Endothelial cell (in vitro differentiated cells): ENCODE measurements around the gene CACNA1B. TPM values are rescaled to one million over a fixed set of nuclear protein-coding genes. Genes with fewer than 3 reads are reported as not detected.
A peak's percentile ranks its signal among the peaks of the same experiment; 100 is the strongest.
"Not testable (repeated sequence)": the region's sequence is repeated elsewhere in the genome, so short reads cannot be mapped to it uniquely, and the experiment has no call there.

Source experiments
- DNase-seq: peaks from one replicate; pipeline ENCODE4 v3.0.0; 2021; ENCODE audit warnings: low spot score
- H3K27ac Mint-ChIP-seq: one replicate; pipeline ENCODE4 v1.8.0; 2021; ENCODE audit warnings: mixed read lengths, inconsistent platforms; ENCODE audit not compliant: unreplicated experiment
- H3K27me3 Mint-ChIP-seq: one replicate; pipeline ENCODE4 v1.8.0; 2021; ENCODE audit warnings: mild to moderate bottlenecking, moderate library complexity, mixed read lengths, inconsistent platforms; ENCODE audit not compliant: unreplicated experiment
- H3K36me3 Mint-ChIP-seq: one replicate; pipeline ENCODE4 v1.8.0; 2021; ENCODE audit warnings: mild to moderate bottlenecking, low read depth, mixed read lengths, inconsistent platforms; ENCODE audit not compliant: unreplicated experiment
- H3K4me1 Mint-ChIP-seq: one replicate; pipeline ENCODE4 v1.8.0; 2021; ENCODE audit warnings: mild to moderate bottlenecking, mixed read lengths, inconsistent platforms; ENCODE audit not compliant: unreplicated experiment
- H3K4me3 Mint-ChIP-seq: one replicate; pipeline ENCODE4 v1.8.0; 2021; ENCODE audit warnings: mild to moderate bottlenecking, mixed read lengths, inconsistent platforms; ENCODE audit not compliant: unreplicated experiment
- H3K9me3 Mint-ChIP-seq: one replicate; pipeline ENCODE4 v1.8.0; 2021; ENCODE audit warnings: mixed read lengths, inconsistent platforms; ENCODE audit not compliant: unreplicated experiment
- total RNA-seq: library from RNA; stranded (reverse); fragmentation: NEBNext Ultra II Directional; extraction: Animal tissue kit (Norgen Biotek cat#: 25700); gene quantifications from one replicate; pipeline ENCODE4 v1.2.1, GENCODE V29; 2021; ENCODE audit not compliant: unreplicated experiment
- TF ChIP-seq, protein P1 (sequence below): fragments of 200-600 bp; sonication (generic); IDR thresholded peaks from one replicate; pipeline ENCODE4 v1.5.0; 2021; ENCODE audit warnings: antibody characterized with exemption; ENCODE audit not compliant: unreplicated experiment

Gene CACNA1B
- total RNA-seq, 1 donor from 2014 or later, result 2.0 TPM

DNA sequence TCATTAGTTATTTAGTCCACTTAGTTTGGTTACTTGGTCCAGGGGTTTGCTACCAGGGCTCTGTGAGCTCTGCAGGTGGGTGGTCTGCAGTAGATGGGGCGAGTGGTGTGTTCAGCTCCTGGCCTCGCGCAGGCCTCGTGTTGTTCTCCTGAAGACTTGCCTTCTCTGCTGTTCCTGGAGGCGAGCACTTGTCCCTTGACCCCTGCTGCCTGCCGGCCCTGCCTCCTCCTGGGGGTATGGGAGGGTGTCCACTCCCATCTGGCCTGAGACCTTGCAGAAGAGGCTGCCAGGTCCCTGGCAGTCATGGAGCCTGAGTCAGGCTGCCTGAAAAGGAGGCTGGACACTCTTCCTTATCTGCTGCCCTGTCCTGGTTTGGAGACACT lies 137.0 kb downstream of the CACNA1B start:
- Mint-ChIP-seq H3K27me3 (peaks cover 11% of the 10 kb centered on the region), H3K4me3 (no peak overlapping the region), H3K9me3 (no peaks in the 10 kb centered on the region), H3K27ac (no peak overlapping the region), H3K36me3 (peaks cover 3% of the 10 kb centered on the region), H3K4me1 (no peaks in the 10 kb centered on the region)
- DNase-seq, result no peak
- TF ChIP-seq, protein P1, sequence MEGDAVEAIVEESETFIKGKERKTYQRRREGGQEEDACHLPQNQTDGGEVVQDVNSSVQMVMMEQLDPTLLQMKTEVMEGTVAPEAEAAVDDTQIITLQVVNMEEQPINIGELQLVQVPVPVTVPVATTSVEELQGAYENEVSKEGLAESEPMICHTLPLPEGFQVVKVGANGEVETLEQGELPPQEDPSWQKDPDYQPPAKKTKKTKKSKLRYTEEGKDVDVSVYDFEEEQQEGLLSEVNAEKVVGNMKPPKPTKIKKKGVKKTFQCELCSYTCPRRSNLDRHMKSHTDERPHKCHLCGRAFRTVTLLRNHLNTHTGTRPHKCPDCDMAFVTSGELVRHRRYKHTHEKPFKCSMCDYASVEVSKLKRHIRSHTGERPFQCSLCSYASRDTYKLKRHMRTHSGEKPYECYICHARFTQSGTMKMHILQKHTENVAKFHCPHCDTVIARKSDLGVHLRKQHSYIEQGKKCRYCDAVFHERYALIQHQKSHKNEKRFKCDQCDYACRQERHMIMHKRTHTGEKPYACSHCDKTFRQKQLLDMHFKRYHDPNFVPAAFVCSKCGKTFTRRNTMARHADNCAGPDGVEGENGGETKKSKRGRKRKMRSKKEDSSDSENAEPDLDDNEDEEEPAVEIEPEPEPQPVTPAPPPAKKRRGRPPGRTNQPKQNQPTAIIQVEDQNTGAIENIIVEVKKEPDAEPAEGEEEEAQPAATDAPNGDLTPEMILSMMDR, result no peak

DNA sequence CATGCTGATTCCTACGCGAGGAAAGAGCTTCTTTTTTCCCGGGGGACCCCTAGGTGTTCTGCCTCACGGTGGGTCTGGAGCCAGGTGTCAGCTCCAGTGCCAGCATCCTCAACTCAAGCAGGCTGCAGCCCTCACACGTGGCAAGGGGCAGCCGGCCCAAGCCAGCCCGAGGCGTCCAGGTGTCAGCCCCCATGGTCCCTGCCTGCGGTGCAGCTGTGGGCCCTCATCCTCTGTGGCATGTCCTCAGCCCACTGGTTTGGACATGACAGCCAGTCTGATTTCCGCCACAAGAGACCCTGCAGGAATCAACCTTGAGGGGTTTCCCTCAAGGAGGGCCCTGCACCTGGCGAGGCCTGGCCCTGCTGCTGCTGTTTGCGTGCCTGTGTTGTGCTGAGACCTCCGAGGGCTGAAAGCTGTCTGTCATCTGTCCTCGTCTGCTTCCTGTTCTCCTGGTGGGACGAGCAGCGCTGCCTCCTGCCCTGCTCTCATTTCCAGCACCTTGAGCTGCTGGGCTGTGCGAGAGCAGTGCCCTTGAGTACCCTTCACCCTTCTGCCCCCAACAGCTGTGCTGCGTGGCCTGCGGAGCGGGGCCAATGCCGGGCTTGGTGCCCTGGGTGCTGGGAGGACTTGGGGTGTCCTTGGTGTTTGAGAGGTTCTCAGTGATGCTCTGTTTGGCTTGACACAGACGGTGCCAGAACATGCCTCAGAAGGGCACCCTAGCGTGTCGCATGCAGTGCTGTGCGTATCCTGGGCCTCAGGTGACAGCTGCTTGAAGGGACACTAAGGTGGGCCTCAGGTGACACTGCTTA lies 137.6 kb downstream of the CACNA1B start:
- DNase-seq, result no peak
- Mint-ChIP-seq H3K27me3 (peaks cover 11% of the 10 kb centered on the region), H3K4me1 (no peaks in the 10 kb centered on the region), H3K9me3 (no peaks in the 10 kb centered on the region), H3K27ac (peak overlapping the region; percentile 30), H3K36me3 (peaks cover 3% of the 10 kb centered on the region), H3K4me3 (no peak overlapping the region)
- TF ChIP-seq, protein P1, result no peak

DNA sequence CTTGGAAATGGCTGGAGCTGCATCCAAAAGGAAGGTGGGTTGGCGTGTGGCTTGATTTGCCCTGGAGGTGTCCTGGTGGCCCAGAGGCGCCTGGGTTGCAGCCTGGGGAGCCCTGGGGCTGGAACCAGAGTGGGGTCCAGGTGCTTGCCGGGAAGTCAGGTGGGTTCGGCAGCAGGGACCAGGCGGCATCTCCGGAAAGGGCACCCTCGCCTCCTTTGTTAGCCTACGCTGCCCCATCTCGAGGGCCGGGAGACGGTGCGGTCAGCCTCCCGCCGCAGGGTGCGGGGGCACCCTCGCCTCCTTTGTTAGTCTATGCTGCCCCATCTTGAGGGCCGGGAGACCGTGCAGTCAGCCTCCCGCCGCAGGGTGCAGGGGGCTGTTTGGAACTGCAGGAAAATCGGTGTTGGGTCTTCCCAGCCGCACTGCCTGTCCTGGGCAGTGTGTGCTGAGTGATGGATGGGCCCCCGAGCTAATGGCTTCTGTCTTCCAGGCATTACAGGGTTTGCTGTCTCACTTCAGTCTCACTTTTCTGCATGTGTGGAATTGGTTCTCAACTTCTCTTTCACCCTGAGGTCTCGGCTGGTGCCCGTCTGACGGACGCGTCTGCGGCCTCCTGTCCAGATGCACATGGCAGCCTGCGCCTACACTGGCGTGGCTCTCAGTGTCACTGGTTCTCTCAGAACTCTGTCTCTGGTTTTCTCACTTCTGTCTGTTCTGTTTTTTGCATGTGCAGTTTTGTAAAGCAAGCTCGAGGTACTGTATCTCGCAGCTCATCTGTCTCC lies 139.0 kb downstream of the CACNA1B start:
- no peak overlapping the region for H3K27ac Mint-ChIP-seq
- no peak overlapping the region for H3K4me3 Mint-ChIP-seq
- peaks cover 3% of the 10 kb centered on the region for H3K36me3 Mint-ChIP-seq
- DNase-seq, result no peak
- TF ChIP-seq, protein P1, result no peak
- peaks cover 12% of the 10 kb centered on the region for H3K27me3 Mint-ChIP-seq
- no peaks in the 10 kb centered on the region for H3K4me1 Mint-ChIP-seq
- H3K9me3 Mint-ChIP-seq, result no peaks in the 10 kb centered on the region

DNA sequence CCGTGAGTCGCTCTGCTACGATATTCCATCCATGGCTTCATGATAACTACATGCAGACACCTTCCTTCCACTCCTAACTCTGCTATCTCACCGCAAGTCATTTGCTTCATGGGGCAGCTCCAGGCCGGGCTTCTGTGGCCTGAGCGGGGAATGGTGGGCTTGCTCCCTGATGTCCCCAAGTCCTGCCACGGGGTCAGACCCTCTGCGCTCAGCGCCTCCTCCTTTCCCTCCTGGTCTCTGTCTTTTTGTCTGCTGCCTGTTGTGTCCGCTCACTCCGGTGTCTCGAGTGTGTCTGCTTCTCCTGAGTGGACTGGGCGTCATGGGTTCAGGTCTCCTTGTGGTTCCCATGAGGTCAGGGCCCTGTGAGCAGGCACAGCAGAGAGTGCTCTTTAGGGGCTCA lies 139.6 kb downstream of the CACNA1B start:
- no peaks in the 10 kb centered on the region for H3K9me3 Mint-ChIP-seq
- H3K36me3 Mint-ChIP-seq, result peaks cover 3% of the 10 kb centered on the region
- TF ChIP-seq, protein P1, result no peak
- no peak overlapping the region for H3K27ac Mint-ChIP-seq
- peaks cover 14% of the 10 kb centered on the region for H3K27me3 Mint-ChIP-seq
- no peaks in the 10 kb centered on the region for H3K4me1 Mint-ChIP-seq
- no peak for DNase-seq
- no peak overlapping the region for H3K4me3 Mint-ChIP-seq

DNA sequence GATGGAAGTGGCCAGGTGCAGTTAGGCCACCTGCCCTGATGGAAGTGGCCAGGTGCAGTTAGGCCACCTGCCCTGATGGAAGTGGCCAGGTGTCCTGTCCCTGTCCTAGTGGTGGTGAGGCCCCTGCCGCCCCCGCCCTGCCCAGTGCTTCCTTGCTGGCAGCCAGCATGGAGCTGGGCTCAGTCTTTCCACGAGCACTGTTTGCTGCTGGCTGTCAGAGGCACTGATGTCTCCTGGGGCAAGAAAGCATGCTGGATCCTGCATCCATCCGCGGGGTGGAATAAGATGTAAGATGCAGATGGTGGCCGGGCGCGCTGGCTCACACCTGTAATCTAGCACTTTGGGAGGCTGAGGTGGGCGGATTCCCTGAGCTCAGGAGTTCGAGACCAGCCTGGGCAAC lies 141.9 kb downstream of the CACNA1B start:
- H3K4me3 Mint-ChIP-seq, H3K4me1 Mint-ChIP-seq, DNase-seq, H3K36me3 Mint-ChIP-seq, H3K27ac Mint-ChIP-seq, H3K9me3 Mint-ChIP-seq: not testable (repeated sequence)
- peaks cover 12% of the 10 kb centered on the region for H3K27me3 Mint-ChIP-seq
